Esophagus muscularis mucosa (tissue), 4 donors: ENCODE measurements around the gene IZUMO2. TPM values are rescaled to one million over a fixed set of nuclear protein-coding genes. Genes with fewer than 3 reads are reported as not detected.
"Not testable (repeated sequence)": the region's sequence is repeated elsewhere in the genome, so short reads cannot be mapped to it uniquely, and the experiment has no call there.

Source experiments
- DNase-seq: peaks from one replicate; pipeline ENCODE4 v3.0.0-alpha.2; 2017; ENCODE audit errors: extremely low spot score
- H3K27ac ChIP-seq, 4 donors: fragments of 200-600 bp; sonication (generic); replicated peaks in 1 of 4; 1 replicate in 3 of 4; 2 replicates in 1 of 4; pipeline ENCODE4 v1.5.1; 2016 to 2019; ENCODE audit warnings: mild to moderate bottlenecking in 1 of 4
- H3K27me3 ChIP-seq, 4 donors: fragments of 200-600 bp; sonication (generic); one replicate each; pipeline versions ENCODE4 v1.5.1 to v1.6.0; 2016 to 2019
- H3K36me3 ChIP-seq, 4 donors: fragments of 200-600 bp; sonication (generic); one replicate each; pipeline ENCODE4 v1.5.1; 2016 to 2019
- H3K4me1 ChIP-seq, 4 donors: fragments of 200-600 bp; sonication (generic); one replicate each; pipeline ENCODE4 v1.5.1; 2016 to 2019
- H3K4me3 ChIP-seq, 4 donors: fragments of 200-600 bp; sonication (generic); 1 replicate in 2 of 4; 2 replicates in 2 of 4; pipeline ENCODE4 v1.5.1; 2016 to 2019; ENCODE audit warnings: mild to moderate bottlenecking in 4 of 4, moderate library complexity in 1 of 4
- H3K9me3 ChIP-seq, 4 donors: fragments of 200-600 bp; sonication (generic); 1 replicate in 3 of 4; 2 replicates in 1 of 4; pipeline ENCODE4 v1.5.1; 2016 to 2019
- WGBS: methylation state at CpG from one replicate; pipeline ENCODE4 v1.1.5; 2018; 5-methylcytosine and 5-hydroxymethylcytosine counted together
- intact Hi-C: fragments of 100-400 bp; cut with DNase I; formaldehyde crosslinking; loops from one replicate; pipeline ENCODE4 v1.15.1; 2023
- total RNA-seq, 4 donors: library from RNA; depleted of rRNA; stranded (reverse); fragments of >200 nt; gene quantifications; one replicate each; pipeline versions ENCODE4 v1.1.0 to v1.2.1, GENCODE V29; 2016

IZUMO2 gene
- total RNA-seq, 4 donors from 2014 or later = not detected

DNA sequence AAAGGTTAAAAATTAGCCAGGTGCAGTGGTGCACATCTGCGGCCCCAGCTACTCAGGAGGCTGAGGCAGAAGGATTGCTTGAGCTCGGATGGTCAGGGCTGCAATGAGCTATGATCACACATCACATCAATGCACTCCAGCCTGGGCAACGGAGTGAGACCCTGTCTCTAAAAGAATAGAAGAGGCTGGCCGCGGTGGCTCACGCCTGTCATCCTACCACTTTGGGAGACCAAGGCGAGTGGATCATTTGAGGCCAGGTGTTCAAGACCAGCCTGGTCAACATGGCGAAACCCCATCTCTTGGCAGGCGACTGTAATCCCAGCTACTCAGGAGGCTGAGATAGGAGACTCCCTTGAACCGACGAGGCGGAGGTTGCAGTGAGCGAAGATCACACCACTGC lies 59.7 kb downstream of the IZUMO2 start:
- DNase-seq, H3K4me1 ChIP-seq, H3K4me3 ChIP-seq, H3K36me3 ChIP-seq, H3K9me3 ChIP-seq, H3K27ac ChIP-seq, intact Hi-C loops: not testable (repeated sequence)
- peaks cover 0 to 11% (median 2%) of the 10 kb centered on the region in 4 donors for H3K27me3 ChIP-seq
- WGBS = no CpG with 5 or more reads among the region's 13 CpGs

Other genes with a start within 250 kb of the IZUMO2 start
- 10 to 100 TPM; 12.0 to 22.0 (median 14.4) TPM for gene ATF5, start 234.1 kb downstream of the IZUMO2 start, total RNA-seq
- gene NUP62, start 233.8 kb downstream of the IZUMO2 start, total RNA-seq = 10 to 100 TPM; 27.0 to 44.3 (median 35.9) TPM
- 1 to 10 TPM in 2 of 4 donors, under 1 TPM in 2; 0.50 to 2.9 (median 1.4) TPM for gene SIGLEC11, start 202.1 kb downstream of the IZUMO2 start, total RNA-seq
- 10 to 100 TPM; 20.8 to 27.5 (median 25.5) TPM for gene VRK3, start 137.9 kb downstream of the IZUMO2 start, total RNA-seq
- 1 to 10 TPM; 5.9 to 8.4 (median 7.3) TPM for gene ZNF473, start 137.3 kb downstream of the IZUMO2 start, total RNA-seq
- 10 to 100 TPM in 1 of 4 donors, 1 to 10 TPM in 3; 2.5 to 10.1 (median 5.3) TPM for gene MYH14, start 40.3 kb upstream of the IZUMO2 start, total RNA-seq
- under 1 TPM; 0.32 to 0.69 (median 0.37) TPM for gene KCNC3, start 166.1 kb upstream of the IZUMO2 start, total RNA-seq
- gene NAPSA, start 202.4 kb upstream of the IZUMO2 start, total RNA-seq = 1 to 10 TPM in 2 of 4 donors, under 1 TPM in 2; 0.17 to 3.7 (median 0.81) TPM
- gene NR1H2, start 213.2 kb upstream of the IZUMO2 start, total RNA-seq = 100 to 1,000 TPM; 123 to 224 (median 191) TPM
- 10 to 100 TPM in 3 of 4 donors, 1 to 10 TPM in 1; 8.8 to 18.0 (median 11.6) TPM for gene POLD1, start 221.1 kb upstream of the IZUMO2 start, total RNA-seq